Measurements from ENCODE around the gene MED13L.

MED13L gene

DNA sequence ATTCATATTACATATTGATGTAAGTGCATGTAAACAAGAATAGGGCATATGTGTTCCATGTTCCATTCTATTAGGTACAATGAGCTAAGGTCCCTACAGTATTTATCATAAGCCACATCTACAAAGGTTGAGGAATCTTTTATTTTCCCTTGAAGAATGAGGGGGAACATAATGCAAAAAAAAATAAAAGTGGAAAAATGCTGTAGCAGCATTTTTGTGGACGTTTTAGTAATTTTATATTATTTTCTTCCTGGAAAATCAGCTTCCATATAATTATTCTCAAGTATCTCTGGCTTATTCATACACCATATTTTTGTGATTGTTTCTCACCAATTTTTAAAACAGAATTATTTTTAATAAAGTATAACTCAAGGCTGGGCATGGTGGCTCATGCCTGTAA is 148.7 kb downstream of the MED13L start:
- TF ChIP-seq, protein P1, sequence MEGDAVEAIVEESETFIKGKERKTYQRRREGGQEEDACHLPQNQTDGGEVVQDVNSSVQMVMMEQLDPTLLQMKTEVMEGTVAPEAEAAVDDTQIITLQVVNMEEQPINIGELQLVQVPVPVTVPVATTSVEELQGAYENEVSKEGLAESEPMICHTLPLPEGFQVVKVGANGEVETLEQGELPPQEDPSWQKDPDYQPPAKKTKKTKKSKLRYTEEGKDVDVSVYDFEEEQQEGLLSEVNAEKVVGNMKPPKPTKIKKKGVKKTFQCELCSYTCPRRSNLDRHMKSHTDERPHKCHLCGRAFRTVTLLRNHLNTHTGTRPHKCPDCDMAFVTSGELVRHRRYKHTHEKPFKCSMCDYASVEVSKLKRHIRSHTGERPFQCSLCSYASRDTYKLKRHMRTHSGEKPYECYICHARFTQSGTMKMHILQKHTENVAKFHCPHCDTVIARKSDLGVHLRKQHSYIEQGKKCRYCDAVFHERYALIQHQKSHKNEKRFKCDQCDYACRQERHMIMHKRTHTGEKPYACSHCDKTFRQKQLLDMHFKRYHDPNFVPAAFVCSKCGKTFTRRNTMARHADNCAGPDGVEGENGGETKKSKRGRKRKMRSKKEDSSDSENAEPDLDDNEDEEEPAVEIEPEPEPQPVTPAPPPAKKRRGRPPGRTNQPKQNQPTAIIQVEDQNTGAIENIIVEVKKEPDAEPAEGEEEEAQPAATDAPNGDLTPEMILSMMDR (conservative IDR thresholded peaks at IDR 0.05): no peak

DNA sequence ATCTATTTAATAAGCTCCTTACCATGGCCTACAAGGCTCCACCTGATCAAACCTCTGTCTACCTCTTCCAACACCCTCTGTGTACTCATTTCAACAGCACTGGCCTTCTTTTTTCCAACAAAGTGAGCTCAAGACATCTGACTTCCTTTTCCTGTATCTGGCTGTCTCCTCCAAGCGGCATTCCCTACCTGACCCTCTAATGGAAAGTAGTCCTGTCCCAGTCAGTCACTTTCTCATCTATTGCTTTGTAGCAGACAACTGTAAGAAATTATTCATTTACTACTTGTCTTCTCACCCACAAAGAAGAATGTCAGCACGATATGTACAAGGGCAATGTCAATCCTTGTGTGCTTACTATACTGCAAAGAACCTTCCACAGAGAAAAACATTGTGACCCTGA is 149.6 kb downstream of the MED13L start:
- no peak overlapping the region for H3K27ac ChIP-seq
- TF ChIP-seq, protein P1 (conservative IDR thresholded peaks at IDR 0.05): no peak

More for the DNA sequence above, 148.7 kb downstream of the MED13L start:
- no peak overlapping the region for H3K27ac ChIP-seq

DNA sequence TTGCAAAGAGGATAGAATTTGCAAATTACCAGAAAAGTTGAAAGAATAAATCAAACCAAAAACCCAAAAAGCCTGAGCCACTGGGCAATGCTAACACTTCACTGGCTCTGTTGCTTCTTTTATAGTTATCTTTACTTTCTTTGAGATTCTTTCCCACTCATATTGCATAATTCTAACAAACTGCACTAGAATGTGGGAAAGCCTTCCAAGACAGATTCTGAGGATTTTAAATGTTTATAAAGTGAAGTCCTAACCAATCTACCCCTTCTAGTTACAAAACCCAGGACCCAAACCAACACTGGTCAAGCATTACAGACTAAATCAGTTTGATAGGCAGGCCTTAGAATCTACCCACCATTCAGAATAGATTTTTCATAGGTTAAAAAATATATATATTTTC is 150.9 kb downstream of the MED13L start:
- TF ChIP-seq, protein P1 (conservative IDR thresholded peaks at IDR 0.05): no peak
- no peak overlapping the region for H3K27ac ChIP-seq

DNA sequence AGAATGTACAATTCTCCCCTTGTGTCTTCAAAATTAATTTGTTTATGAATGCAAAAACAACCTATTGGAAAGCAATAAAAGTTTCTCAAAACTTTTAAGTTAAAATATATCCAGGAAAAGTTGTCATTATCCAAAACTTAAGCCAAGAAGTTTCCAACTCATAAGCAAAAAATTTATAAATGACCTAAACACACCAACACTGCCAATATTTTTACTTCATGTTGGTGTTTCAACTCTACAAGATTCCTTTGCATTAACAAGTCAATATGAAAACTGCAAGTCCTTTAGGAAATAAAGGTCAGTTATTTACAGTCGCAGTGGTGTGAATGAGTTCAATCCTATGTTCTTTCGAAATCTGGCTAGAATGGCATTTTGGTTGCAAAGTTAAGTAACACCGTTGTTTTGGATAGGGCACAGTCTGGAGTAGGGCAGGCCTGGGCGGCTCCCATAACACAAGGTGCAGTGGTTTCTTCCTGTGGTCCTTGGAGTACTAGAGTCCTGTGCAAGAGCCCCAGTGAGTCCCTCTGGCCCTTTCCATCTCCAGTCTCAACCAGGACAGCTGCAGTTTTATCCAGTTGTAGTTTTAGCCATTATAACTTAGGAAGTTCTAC is 151.4 kb downstream of the MED13L start:
- H3K27ac ChIP-seq: no peak overlapping the region
- TF ChIP-seq, protein P1 (conservative IDR thresholded peaks at IDR 0.05): no peak

DNA sequence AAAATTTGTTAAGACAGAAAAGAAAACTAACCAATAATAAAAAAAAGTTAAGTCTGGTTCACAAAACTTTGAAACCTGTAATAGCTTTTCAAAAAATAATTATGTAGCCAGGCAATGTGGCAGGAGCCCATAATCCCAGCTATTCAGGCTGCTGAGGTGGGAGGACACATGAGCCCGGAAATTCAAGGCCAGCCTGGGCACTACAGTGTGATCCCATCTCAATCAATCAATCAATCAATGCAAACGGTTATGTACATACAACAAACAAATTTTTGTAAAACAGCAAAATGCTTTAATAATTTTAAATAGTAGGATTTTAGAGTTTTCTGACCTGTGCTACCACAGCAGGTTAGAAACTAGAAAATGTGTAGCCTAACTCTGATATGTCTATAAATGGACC is 152.4 kb downstream of the MED13L start:
- TF ChIP-seq, protein P1 (conservative IDR thresholded peaks at IDR 0.05): no peak
- peak overlapping the region; percentile 85 for H3K27ac ChIP-seq

DNA sequence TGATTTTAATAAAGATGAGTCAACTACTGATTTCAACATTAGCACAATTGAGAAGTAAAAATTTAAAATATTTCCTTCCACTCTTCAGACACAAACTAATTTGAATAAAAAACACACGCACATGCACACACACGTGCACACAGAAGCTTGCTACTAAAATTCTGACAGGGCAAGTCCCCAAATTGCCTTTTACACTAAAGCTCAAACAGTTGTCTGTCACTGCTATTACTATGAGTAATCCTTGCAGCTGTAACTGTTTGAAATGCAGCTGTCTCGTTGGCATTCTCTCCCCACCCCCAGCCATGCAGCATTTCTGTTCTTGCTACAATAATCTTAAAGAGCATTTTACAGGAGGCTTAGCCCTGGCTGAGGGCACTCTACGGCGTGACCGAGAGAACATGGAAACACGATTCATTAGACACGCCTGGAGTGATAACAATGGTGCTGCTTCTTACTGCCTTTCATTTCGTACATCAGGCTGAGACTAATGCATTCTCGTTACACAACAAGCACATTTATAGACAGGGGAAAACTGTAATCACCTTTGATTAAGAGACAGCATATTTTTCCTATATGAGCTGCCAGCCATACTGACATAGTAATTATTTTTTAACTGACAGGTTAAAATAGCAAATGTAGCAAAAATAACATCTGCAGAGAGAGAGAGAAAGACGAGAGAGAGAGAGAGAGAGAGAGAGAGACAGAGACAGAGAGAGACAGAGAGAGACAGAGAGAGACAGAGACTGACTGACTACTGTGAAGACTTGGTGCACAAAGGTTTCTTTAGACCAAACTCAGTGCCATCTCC is 153.8 kb downstream of the MED13L start:
- H3K27ac ChIP-seq: peak overlapping the region; percentile 85
- TF ChIP-seq, protein P1 (conservative IDR thresholded peaks at IDR 0.05): no peak

DNA sequence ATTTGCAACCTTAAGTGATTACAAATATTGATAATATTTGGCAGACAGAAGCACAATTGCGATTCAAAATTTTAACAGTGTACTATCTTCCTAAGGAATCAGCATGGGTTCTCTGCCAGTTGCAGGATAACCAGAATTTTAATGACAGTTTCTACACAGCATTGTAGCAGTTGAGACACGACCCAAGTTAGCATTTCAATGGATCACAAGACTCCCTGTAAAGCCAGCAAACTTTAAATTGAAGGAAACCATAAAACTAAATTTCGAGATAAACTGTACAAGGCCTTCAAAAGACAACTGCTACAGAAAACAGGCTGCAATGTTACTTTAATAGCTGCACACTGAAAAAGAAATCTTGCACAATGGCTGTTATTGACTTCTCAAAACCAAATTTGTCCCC is 154.9 kb downstream of the MED13L start:
- peak overlapping the region; percentile 85 for H3K27ac ChIP-seq
- TF ChIP-seq, protein P1 (conservative IDR thresholded peaks at IDR 0.05): no peak

Measured in VCaP (cell line).